ENCODE measurements around the gene P2RY12. TPM values are rescaled to one million over a fixed set of nuclear protein-coding genes. Genes with fewer than 3 reads are reported as not detected.
A peak's percentile ranks its signal among the peaks of the same experiment; 100 is the strongest.

P2RY12 gene
- total and polyA plus RNA-seq, 9 of the 15 experiments (the other 6 are each of a cell fraction or from before 2014, with no cell fraction given): not detected

GRCh38 chr3:151300539-151300938 lies 84.0 kb downstream of the P2RY12 start:
- H3K9me3 ChIP-seq (replicated peaks; ENCODE audit: control insufficient read depth, insufficient read depth, low read depth, low read length): no peaks in the 10 kb centered on the region
- no peaks in the 10 kb centered on the region for H3K79me2 ChIP-seq (ENCODE audit: control insufficient read depth, insufficient read depth, low read length)
- WGBS (ENCODE audit: insufficient coverage, low coverage, missing lambda C conversion rate): 0% methylated on average over 1 of the region's 1 CpG
- no peak overlapping the region for H3K4me3 ChIP-seq
- no peaks in the 10 kb centered on the region; the same call in 1 of the 2 replicates for H4K20me1 ChIP-seq (replicated peaks; ENCODE audit: control insufficient read depth, insufficient read depth, low read length)
- no peaks in the 10 kb centered on the region for H3K9me1 ChIP-seq (ENCODE audit: control insufficient read depth, insufficient read depth, low read length)
- H3K4me1 ChIP-seq (replicated peaks in 1 of 2; ENCODE audit: control insufficient read depth in 2 of 2, insufficient read depth in 2 of 2, low read length in 2 of 2): no peaks in the 10 kb centered on the region
- FAIRE-seq: no peak
- no peak overlapping the region for H3K27ac ChIP-seq (ENCODE audit: extremely low read depth, low read depth, low read length)
- BruUV-seq (replicated peaks): no TSS peak
- DNase-seq (ENCODE audit: extremely low read depth in 1 of 4, low spot score in 3 of 4): no peak
- H3K27me3 ChIP-seq (ENCODE audit: control insufficient read depth in 2 of 2, insufficient read depth in 2 of 2, low read length in 2 of 2): peaks cover 3 to 9% of the 10 kb centered on the region in 2 experiments; a peak in 3 of 5 replicates
- TF ChIP-seq CUX1 (CRISPR knock-in tag; IDR thresholded peaks at IDR 0.05) (no peak), ZNF316 (IDR thresholded peaks at IDR 0.05) (peak; percentile 22; the same call in 1 of the 2 replicates)
- no peak for ATAC-seq
- H3K36me3 ChIP-seq (ENCODE audit: control insufficient read depth, insufficient read depth, low read length): no peaks in the 10 kb centered on the region
- POLR2A ChIA-PET: interaction anchor here (0.6 to 0.7 kb wide), 2 partner anchors 9 to 40 kb away, joined by 3 read pairs; no protein-coding TSS in a partner anchor
- no peak overlapping the region for H3K9ac ChIP-seq (ENCODE audit: insufficient read depth in 1 of 2, low read depth in 2 of 2, low read length in 2 of 2)
- CTCF ChIA-PET (ENCODE audit: low intra/inter-chr PET ratio): no interaction called here
- intact Hi-C loops (cut with micrococcal nuclease) (no loop called here), in situ Hi-C loops (cut with MboI) (no loop called here)
- H3K4me2 ChIP-seq (ENCODE audit: insufficient read depth, low read length): no peak overlapping the region
- H2AFZ ChIP-seq (ENCODE audit: low read depth, low read length): no peak overlapping the region

Measured in K562 (cell line).